ENCODE results near the gene PAGE4.

Gene PAGE4

DNA sequence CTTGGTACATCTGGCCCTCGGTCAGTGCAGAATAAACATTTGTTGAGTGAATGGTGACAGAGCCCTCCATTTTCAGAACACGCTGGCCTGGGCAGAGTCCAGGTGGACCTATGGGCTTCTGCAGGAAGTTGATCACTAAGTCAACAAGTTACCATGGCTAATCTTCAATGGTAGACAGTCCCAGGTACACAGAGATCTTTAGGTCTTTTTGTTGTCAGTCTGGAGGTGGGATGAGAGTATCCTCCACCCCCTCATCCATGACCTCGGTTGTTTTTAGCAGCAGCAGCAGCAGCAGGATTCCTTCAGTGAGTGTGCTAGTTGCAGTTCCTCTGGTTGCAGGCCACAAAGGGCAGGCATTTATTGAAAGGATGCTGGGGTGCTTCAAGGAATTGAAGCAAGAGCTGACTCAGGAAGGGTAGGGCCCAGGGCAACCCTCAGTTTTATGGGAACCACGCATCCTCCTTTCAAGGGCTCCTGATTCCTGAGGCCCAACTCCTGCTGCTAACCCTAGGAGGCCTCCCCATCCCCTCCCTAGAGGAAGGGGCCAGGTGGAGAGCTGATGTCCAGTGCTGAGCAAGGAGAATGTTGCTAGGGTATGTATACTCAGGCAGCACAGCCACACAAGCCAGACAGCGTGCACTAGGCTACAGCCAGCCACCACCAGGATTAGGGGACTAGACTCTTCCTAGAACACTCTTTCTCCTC is 48.4 kb downstream of the PAGE4 start:
- DNase-seq, result no peak

DNA sequence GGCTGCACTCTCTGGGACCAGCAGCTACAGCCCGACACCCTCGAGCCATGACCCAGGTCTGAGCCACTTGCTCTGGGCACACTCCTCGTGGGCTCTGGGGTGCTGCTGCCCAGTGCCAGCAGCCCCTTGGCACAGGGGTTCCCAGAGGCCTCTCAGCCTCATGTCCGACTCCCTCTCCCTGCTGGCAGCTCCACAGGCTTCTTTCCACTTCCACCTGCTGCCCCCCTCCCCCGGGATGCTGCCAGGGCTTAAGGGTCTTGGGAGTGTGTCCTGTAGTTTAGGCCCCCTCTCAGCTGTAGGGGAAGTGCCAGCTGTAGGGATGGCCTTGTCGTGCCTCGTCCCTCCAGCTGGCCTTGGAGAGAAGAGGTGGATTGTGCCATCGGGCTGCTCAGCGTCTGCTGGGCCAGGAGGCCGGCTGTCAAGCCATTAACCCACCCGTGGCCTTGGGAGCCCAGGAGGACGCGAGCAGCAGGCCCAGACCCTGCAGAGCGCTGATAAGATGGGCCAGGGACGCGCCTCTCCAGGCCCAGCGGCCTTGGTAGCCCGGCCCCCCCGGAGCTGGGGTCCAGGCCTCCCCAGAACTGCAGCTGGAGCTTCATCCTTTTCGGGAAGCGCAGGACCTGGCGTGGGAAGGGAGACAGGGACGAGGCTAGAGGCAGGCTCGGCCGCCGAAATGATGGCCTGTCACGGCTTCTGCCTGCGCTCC is 49.2 kb downstream of the PAGE4 start:
- DNase-seq, result peak; percentile 28 to 39

DNA sequence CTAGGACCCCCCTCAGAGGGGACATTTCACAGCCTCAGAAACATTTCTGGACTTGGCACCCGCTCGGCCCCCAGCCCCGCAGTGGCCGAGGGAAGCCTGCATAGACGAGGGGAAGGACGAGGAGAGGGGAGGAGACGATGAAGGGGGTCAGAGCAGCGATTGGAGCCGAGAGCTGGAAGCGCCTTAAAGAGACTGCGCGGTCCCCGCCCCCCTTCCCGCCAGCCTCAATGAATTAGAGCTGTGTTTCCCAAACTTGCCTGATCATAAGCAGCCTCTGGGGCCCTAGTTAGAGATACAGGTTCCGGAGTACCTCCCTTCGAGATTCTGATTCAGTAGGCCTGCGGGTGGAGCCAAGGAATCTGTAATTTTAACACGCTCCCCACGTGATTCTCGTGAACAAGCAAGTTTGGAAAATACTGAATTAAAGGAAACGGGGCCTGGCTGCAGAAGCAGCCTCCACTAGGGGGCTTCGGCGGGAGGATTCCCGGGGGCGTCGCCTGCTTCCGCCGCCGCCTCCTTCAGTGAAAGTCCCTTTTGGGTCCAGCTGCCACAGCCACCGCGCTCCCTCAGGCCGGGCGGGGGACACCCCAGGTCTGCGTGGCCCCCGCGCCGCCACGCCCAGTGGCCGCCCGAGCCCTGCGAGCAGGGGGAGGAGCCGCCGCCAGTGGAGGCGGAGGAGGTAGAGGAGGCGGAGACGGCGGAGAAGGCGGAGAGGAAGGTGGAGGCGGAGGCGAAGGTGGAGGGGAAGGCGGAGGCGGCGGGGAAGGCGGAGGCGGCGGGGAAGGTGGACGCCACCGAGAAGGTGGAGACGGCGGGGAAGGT is 49.9 kb downstream of the PAGE4 start, which contains the start of gene USP27X:
Gene USP27X (plus strand): TSS at position 651 of the 822 bp plus-strand sequence. CDS start 824 bp downstream, outside the sequence.
- peak; percentile 84 to 92 for DNase-seq

DNA sequence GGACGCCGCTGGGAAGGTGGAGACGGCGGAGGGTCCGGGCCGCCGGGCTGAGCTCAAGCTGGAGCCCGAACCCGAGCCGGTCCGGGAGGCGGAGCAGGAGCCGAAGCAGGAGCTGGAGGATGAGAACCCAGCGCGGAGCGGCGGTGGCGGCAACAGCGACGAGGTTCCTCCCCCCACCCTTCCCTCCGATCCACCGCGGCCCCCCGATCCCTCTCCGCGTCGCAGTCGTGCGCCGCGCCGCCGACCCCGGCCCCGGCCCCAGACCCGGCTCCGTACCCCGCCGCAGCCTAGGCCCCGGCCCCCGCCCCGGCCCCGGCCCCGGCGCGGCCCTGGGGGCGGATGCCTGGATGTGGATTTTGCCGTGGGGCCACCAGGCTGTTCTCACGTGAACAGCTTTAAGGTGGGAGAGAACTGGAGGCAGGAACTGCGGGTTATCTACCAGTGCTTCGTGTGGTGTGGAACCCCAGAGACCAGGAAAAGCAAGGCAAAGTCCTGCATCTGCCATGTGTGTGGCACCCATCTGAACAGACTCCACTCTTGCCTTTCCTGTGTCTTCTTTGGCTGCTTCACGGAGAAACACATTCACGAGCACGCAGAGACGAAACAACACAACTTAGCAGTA is 50.7 kb downstream of the PAGE4 start:
- DNase-seq, result peak in 1 of 2 experiments; percentile 28

DNA sequence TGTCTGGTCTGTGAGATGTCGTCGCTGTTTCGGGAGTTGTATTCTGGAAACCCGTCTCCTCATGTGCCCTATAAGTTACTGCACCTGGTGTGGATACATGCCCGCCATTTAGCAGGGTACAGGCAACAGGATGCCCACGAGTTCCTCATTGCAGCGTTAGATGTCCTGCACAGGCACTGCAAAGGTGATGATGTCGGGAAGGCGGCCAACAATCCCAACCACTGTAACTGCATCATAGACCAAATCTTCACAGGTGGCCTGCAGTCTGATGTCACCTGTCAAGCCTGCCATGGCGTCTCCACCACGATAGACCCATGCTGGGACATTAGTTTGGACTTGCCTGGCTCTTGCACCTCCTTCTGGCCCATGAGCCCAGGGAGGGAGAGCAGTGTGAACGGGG is 51.6 kb downstream of the PAGE4 start:
- no peak for DNase-seq
